Hepatocyte (in vitro differentiated cells): ENCODE data around the gene NCF4. TPM values are rescaled to one million over a fixed set of nuclear protein-coding genes. Genes with fewer than 3 reads are reported as not detected.

Source experiments
- DNase-seq: peaks from one replicate; pipeline ENCODE4 v3.0.0-alpha.2; 2016; ENCODE audit warnings: low spot score
- H2AFZ ChIP-seq: fragments of 200-600 bp; sonication (generic); 2 replicates; pipeline ENCODE4 v1.6.0; 2016; ENCODE audit warnings: antibody characterized with exemption, mild to moderate bottlenecking
- H3K27ac ChIP-seq: fragments of 200-600 bp; sonication (generic); 2 replicates; pipeline ENCODE4 v1.5.1; 2016; ENCODE audit warnings: mild to moderate bottlenecking
- H3K27me3 ChIP-seq: fragments of 200-600 bp; sonication (generic); 2 replicates; pipeline ENCODE4 v1.6.1; 2016
- H3K36me3 ChIP-seq: fragments of 200-600 bp; sonication (generic); replicated peaks from 2 replicates; pipeline ENCODE4 v1.5.1; 2016; ENCODE audit warnings: low read depth; ENCODE audit not compliant: insufficient read depth
- H3K4me1 ChIP-seq: fragments of 200-600 bp; sonication (generic); 2 replicates; pipeline ENCODE4 v1.5.1; 2016; ENCODE audit warnings: mild to moderate bottlenecking, moderate library complexity; ENCODE audit not compliant: insufficient read depth
- H3K4me2 ChIP-seq: fragments of 200-600 bp; sonication (generic); 2 replicates; pipeline ENCODE4 v1.6.0; 2016
- H3K4me3 ChIP-seq: fragments of 200-600 bp; sonication (generic); 2 replicates; pipeline ENCODE4 v1.5.1; 2016; ENCODE audit warnings: mild to moderate bottlenecking
- H3K79me2 ChIP-seq: fragments of 200-600 bp; sonication (generic); 2 replicates; pipeline ENCODE4 v1.6.0; 2017; ENCODE audit warnings: mild to moderate bottlenecking
- H3K9me2 ChIP-seq: fragments of 200-600 bp; sonication (generic); replicated peaks from 2 replicates; pipeline ENCODE4 v1.6.0; 2017; ENCODE audit warnings: mild to moderate bottlenecking; ENCODE audit not compliant: insufficient read depth
- H3K9me3 ChIP-seq: fragments of 200-600 bp; sonication (generic); 2 replicates; pipeline ENCODE4 v1.5.1; 2016; ENCODE audit warnings: low read depth, mild to moderate bottlenecking
- H4K20me1 ChIP-seq: fragments of 200-600 bp; sonication (generic); 2 replicates; pipeline ENCODE4 v1.6.0; 2016; ENCODE audit warnings: mild to moderate bottlenecking; ENCODE audit not compliant: insufficient read depth, poor library complexity, severe bottlenecking
- CTCF ChIP-seq: fragments of 200-600 bp; sonication (generic); IDR thresholded peaks from 2 replicates; pipeline ENCODE4 v1.5.1; 2016; ENCODE audit warnings: antibody characterized with exemption, mild to moderate bottlenecking; ENCODE audit not compliant: poor library complexity
- EZH2 ChIP-seq: fragments of 200-600 bp; sonication (generic); IDR thresholded peaks from 2 replicates; pipeline ENCODE4 v1.6.1; 2016; ENCODE audit warnings: antibody characterized with exemption, mild to moderate bottlenecking, borderline replicate concordance
- EZH2phosphoT487 ChIP-seq: fragments of 200-600 bp; sonication (generic); IDR thresholded peaks from one replicate; pipeline ENCODE4 v1.6.1; 2018; ENCODE audit warnings: antibody characterized with exemption, mild to moderate bottlenecking, low read depth, moderate library complexity; ENCODE audit not compliant: unreplicated experiment, severe bottlenecking
- WGBS: methylation state at CpG from one replicate; pipeline ENCODE4 v1.1.6; 2016; ENCODE audit warnings: low lambda C conversion rate; ENCODE audit errors: missing lambda C conversion rate; 5-methylcytosine and 5-hydroxymethylcytosine counted together
- polyA plus RNA-seq: library from polyadenylated mRNA; unstranded; fragments of >200 nt; fragmentation: Nextera tagmentation; extraction: Ambion mirVana; gene quantifications from 2 replicates; pipeline ENCODE4 v1.2.1, GENCODE V29; 2016
- total RNA-seq: library from RNA; depleted of rRNA; stranded (reverse); fragments of >200 nt; gene quantifications from 2 replicates; pipeline ENCODE4 v1.2.3, GENCODE V29; 2014

The NCF4 gene
- total and polyA plus RNA-seq, 2 experiments from 2014 or later = 0.37 to 0.54 TPM

- H3K4me3 ChIP-seq = no peak overlapping the region
- WGBS = 88% methylated on average over 7 of the region's 7 CpGs
- H2AFZ ChIP-seq = no peak overlapping the region
- TF ChIP-seq EZH2phosphoT487 = no peak
- TF ChIP-seq CTCF = no peak
- no peak for TF ChIP-seq EZH2
- H3K9me2 ChIP-seq = no peaks in the 10 kb centered on the region
- no peak overlapping the region for H3K27ac ChIP-seq
- no peaks in the 10 kb centered on the region for H3K79me2 ChIP-seq
- H3K9me3 ChIP-seq = no peaks in the 10 kb centered on the region
- H3K4me1 ChIP-seq = peaks cover 5% of the 10 kb centered on the region
- H4K20me1 ChIP-seq = no peaks in the 10 kb centered on the region
- no peak for DNase-seq
- H3K27me3 ChIP-seq = peaks cover 17% of the 10 kb centered on the region
- H3K36me3 ChIP-seq = no peaks in the 10 kb centered on the region
- H3K4me2 ChIP-seq = no peak overlapping the region
These were observed 8.5 kb upstream of the NCF4 start for GRCh38 chr22:36852056-36852973.

GRCh38 chr22:36853407-36854099, 7.3 kb upstream of the NCF4 start:
- H3K79me2 ChIP-seq = no peaks in the 10 kb centered on the region
- peaks cover 17% of the 10 kb centered on the region for H3K27me3 ChIP-seq
- no peak overlapping the region for H3K27ac ChIP-seq
- no peaks in the 10 kb centered on the region for H4K20me1 ChIP-seq
- WGBS = 64% methylated on average over 16 of the region's 16 CpGs
- H3K4me3 ChIP-seq = no peak overlapping the region
- no peak for TF ChIP-seq EZH2
- peak; percentile 45 for TF ChIP-seq CTCF
- TF ChIP-seq EZH2phosphoT487 = no peak
- H3K36me3 ChIP-seq = no peaks in the 10 kb centered on the region
- H2AFZ ChIP-seq = no peak overlapping the region
- H3K4me2 ChIP-seq = no peak overlapping the region
- no peaks in the 10 kb centered on the region for H3K9me2 ChIP-seq
- H3K9me3 ChIP-seq = no peaks in the 10 kb centered on the region
- DNase-seq = peak; percentile 52
- H3K4me1 ChIP-seq = peaks cover 5% of the 10 kb centered on the region

- H3K4me1 ChIP-seq = peaks cover 5% of the 10 kb centered on the region
- WGBS = 93% methylated on average over 3 of the region's 3 CpGs
These were observed 5.3 kb upstream of the NCF4 start for GRCh38 chr22:36855478-36855877.

More at GRCh38 chr22:36855478-36855877, 5.3 kb upstream of the NCF4 start:
- H3K9me2 ChIP-seq = no peaks in the 10 kb centered on the region
- no peaks in the 10 kb centered on the region for H3K9me3 ChIP-seq
- H3K4me2 ChIP-seq = no peak overlapping the region
- no peak for DNase-seq
- H3K36me3 ChIP-seq = no peaks in the 10 kb centered on the region
- H3K79me2 ChIP-seq = no peaks in the 10 kb centered on the region
- no peak overlapping the region for H2AFZ ChIP-seq
- H3K27ac ChIP-seq = no peak overlapping the region
- peaks cover 17% of the 10 kb centered on the region for H3K27me3 ChIP-seq
- no peak overlapping the region for H3K4me3 ChIP-seq
- no peaks in the 10 kb centered on the region for H4K20me1 ChIP-seq
- TF ChIP-seq CTCF (no peak), EZH2 (no peak), EZH2phosphoT487 (no peak)
